ENCODE measurements around the gene TOX2.

Gene TOX2

DNA sequence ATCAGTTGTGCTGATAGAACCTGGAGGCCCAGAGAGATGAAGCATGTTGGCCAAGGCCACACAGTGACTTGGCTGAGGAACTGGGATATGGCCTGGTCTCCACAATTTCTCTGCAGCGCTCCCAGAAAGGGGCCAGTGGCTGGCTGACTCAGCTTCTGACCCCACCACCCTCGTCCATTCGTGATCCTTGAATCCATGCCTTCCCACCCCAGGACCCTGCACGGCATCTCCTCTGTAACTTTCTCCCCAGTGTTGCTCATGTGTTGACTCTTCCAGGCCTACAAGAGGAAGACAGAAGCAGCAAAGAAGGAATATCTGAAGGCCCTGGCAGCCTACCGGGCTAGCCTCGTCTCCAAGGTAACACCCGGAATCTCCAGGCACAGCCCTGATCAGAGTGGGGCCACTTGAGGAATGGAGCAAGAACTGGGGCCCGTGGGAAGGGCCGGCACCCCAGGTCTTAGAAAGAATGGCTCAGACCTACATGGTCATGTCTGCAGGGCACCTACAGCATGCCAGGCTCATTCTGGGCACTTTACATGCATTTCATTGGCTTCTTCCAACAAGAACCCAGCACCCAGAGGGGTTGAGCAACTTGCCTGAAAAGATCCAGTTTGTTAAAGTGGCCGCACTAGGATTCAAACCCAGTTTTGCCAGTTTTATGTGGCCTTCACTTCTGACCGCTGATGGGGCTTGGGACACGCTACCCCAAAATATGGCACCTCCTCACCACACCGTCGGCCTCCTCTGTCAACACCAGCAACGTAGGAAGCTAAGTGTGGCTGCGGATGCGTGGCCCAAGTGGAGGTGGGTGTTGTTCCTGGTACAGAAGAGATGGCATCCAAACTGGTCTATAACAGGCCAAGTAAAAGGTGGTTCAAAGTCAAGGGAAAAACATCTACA lies 150.1 kb downstream of the TOX2 start:
- DNase-seq (ENCODE audit: low spot score), result no peak

DNA sequence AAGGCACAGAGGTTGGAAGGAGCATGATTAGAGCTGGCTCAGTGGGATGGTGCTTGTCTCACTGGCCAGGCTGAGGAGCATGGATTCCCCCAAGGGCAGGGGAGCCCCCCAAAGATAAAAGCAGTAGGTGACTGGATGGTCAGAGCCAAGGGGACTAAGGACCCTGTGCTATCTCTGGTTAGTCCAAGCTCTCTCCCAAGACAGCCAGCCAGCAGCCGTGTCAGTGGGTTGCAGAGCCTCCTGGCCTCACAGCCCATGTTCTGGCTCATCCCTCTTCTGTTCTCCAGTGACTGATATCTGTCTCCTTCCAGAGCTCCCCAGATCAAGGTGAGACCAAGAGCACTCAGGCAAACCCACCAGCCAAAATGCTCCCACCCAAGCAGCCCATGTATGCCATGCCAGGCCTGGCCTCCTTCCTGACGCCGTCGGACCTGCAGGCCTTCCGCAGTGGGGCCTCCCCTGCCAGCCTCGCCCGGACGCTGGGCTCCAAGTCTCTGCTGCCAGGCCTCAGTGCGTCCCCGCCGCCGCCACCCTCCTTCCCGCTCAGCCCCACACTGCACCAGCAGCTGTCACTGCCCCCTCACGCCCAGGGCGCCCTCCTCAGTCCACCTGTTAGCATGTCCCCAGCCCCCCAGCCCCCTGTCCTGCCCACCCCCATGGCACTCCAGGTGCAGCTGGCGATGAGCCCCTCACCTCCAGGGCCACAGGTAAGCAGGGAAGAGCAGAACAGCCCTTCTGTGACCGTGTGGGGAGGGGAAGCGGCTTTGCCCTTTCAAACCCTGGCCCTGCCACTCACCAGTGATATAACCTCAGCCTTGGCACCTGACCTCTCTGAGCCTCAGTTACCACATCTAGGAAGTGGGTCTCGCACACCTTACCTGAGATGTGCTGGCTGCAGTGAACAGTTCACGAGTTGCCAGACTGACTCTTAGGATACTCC lies 151.0 kb downstream of the TOX2 start:
- no peak for DNase-seq (ENCODE audit: low spot score)

DNA sequence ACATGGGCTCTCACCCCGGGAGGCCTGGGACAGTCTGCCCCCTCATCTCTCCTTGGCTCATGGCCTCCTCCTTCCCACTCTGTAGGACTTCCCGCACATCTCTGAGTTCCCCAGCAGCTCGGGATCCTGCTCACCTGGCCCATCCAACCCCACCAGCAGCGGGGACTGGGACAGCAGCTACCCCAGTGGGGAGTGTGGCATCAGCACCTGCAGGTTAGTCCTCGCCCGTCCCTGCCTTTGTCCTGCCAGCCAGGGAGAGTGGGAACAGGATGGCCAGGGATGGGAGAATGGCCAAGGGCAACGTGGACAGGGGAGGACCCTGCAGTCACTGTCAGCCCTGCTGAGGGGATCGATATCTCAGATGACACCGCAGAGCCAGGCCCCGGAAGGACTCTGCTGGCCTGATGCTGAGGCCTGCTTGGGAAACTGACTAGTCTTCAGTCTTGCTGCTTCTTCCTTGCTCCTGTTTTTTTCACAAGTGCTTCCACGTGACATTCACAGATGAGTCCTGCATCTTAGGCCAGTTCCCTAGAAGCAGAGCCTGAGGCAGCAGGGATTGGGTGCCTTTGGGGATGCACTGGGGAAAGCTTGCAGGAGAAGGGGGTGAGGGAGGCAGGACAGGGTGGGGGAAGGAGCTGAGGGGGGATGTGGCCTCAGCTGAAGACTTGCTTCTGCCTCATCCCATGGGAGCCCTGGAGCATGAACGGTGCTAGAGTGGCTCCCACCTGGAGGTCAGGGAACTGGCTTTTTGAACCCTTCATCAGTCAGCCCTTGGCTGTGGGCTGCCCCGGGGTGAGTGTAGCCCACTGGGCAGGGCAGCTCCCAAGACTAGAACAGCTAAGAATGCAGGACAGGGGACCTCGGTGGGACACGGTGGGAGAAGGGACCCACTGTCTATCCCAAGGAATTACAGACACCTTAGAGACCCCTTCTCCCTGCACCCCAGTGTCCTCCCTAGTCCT lies 152.3 kb downstream of the TOX2 start:
- DNase-seq (ENCODE audit: low spot score), result no peak

DNA sequence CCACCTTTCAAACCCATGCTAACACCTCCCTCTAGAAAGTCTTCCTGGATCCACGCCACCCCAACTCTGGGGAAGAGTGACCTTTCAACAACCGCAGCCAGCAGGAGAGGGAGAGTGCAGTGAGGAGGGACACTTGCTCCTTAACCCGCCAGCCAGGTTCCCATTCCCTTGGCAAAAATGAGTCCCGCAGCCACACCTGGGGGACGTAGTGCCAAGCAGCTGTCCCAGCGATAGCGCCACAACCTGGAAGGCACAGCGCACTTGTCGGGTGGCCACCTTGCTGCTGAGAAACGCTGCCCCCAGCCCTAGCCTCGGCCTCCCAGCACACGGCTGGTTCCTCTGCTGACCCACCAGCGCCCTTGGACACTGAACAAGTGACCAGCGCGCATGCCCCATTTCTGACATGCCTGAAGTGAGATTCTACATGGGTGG lies 153.0 kb downstream of the TOX2 start:
- no peak for DNase-seq (ENCODE audit: low spot score)

DNA sequence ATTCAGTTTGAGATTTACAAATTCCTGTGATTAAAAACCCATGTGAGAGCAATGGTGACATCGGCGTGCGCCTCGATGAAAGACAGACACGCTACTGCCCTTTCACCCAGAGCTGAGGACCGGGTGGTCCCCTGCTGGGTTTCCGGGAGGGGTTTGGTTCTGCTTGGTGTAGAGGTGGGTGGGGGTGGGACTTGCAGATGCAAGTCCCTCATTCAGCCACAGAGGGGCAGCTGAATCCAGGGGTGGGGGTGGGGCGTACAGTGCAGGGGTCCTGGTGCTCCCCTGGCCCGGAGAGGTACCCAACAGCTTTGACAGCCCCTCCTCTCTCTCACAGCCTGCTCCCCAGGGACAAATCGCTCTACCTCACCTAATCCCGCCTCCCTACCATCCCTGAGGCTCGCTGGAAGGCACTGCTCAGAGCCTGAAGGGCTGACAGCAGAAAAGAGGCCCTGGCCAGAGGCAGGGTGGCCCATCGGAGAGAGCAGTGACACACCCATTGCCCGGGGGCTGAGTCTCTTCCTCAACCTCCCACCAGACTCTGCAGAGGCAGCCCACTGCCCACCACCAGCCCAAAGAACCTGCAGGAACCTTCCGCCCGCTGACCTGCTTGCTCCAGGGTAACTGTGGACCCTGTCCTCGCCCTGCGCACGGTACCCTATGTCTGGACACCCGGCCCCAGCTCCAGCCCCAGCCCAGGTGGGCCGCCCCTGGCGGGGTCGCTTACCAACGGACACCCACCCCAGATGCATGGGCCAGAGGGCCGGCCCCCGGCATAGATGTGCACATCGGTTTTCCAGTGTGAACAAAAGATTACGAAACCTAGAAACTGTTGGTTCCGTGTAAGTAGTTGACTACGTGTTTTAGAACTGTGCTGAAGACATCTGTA lies 153.9 kb downstream of the TOX2 start:
- DNase-seq (ENCODE audit: low spot score), result no peak

GRCh38 chr20:44069203-44070011 lies 154.8 kb downstream of the TOX2 start:
- peak; percentile 65 for DNase-seq (ENCODE audit: low spot score)

- DNase-seq (ENCODE audit: low spot score), result no peak
Observed at GRCh38 chr20:44070139-44070900, 155.7 kb downstream of the TOX2 start.

DNA sequence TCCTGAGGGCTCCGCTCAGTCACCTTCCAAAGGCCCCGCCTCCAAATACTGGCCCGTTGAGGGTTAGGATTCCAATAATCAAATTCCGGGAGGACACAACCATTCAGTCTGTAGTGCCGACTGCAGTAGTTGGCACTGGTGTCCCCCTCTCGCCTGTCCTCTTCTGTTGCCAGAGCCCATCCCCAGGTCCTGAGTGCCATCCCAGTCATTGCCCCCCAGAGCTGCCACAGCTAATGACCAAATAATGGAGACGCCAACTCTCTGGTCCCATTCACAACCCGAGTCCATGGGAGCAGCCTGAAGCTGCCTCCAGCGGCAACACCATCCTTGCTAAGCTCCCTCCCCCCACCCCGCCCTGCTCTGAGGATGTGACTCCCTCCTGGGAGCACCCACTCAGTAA lies 156.4 kb downstream of the TOX2 start:
- DNase-seq (ENCODE audit: low spot score), result no peak

DNA sequence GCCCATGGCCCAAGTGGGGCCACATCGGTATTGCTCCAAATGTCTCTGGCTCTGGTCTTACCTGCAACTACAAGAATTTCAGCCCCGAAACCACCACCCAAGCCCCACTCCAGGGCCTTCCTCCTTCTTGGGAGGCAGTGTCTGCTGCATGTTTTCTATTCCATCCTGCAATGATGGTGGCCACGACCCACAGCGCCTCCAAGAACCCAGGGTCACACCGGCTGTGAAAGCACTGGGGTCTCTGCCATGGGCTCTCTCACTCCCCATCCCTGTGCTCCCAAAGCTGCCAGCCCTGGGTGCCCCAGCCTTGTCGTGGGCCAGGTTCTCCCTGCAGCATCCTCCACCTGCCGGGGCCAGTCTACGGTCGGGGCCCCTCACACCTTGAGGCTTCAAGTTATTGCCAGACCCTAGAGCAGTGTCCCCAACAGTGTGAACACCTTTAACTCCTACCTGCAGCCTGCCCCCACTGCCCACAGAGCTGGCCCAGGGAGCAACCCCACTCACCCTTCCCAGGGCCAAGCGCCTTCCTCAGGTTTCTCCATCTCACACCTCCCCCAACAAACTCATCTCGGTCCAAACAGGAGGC lies 157.0 kb downstream of the TOX2 start:
- DNase-seq (ENCODE audit: low spot score), result no peak

- no peak for DNase-seq (ENCODE audit: low spot score)
Observed at GRCh38 chr20:44072384-44072783, 157.7 kb downstream of the TOX2 start.

GRCh38 chr20:44073011-44073674 lies 158.5 kb downstream of the TOX2 start:
- DNase-seq (ENCODE audit: low spot score), result no peak

- DNase-seq (ENCODE audit: low spot score), result no peak
Observed at GRCh38 chr20:44073675-44074071, 159.0 kb downstream of the TOX2 start.

GRCh38 chr20:44074252-44075151 lies 159.8 kb downstream of the TOX2 start:
- no peak for DNase-seq (ENCODE audit: low spot score)

DNA sequence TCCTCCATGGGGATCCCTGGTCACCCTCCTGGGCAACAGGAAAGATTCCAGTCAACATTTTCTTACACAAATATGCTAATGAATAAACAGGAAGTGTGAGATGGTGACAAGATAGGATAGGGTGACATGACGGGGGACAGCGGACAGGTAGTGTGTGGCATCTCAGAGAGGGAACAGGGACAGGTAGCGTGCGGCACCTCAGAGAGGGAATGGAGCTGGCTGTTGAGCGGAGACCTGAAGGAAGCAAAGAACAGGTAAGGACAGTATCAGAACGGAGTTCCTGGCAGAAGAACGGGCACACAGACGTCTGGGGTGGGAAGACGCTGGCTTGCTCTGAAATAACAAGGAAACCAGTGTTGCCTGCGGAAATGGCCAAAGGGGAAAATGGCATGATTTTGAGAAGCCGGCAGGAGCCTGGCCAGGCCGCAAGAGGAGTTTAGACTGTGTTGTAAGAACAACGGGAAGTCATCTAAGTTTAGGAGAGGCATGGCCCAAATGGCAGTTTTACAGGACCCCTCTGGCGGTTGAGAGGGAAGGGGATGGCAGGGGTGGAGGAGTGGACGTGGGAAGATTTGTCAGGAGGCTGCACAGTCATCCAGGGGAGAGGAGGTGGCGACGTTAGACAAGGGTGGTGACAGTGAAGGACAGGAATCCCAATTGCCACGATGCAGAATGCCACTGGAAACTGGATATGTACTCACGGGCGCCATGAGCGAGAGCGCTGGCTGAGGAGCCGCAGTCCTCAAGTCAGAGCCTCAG lies 160.7 kb downstream of the TOX2 start:
- DNase-seq (ENCODE audit: low spot score), result no peak

DNA sequence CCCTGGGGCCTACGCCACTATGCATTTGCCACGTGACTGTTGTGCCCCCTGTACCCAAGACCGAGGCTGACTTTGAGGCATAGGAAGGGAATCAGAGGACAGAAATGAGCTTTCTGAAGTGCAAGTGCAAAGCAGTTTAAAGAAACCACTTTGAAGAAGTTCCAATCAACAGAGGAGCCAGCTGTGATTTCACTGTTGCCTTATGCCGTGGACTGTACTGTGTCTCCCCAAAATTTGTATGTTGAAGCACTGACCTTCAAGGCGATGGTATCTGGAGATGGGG lies 161.2 kb downstream of the TOX2 start:
- DNase-seq (ENCODE audit: low spot score), result no peak

GRCh38 chr20:44079291-44079690 lies 164.6 kb downstream of the TOX2 start:
- no peak for DNase-seq (ENCODE audit: low spot score)

GRCh38 chr20:44080064-44080463 lies 165.4 kb downstream of the TOX2 start:
- DNase-seq (ENCODE audit: low spot score), result no peak
